ENCODE results near the gene TAF6.

DNA sequence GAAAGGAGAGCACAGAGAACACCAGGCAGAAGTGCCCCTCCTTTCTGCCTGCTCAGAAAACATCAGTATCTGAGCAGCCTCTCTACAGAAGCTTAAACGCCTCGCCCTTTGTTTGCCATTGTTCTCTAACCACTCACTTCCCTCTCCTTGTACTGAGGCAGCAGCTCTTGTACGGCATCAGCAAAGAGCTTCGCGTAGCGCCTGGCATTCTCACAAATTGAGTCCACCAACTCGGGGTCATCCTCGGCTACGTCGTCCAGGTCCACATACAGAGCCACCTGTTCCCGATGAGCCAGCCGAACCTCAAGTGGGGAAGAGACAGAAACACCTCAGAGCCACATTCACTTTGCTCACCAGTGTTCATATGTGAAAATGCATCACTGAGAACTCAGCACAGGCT, 19.7 kb downstream of the TAF6 start:
- no peak for TF ChIP-seq CEBPB (IDR thresholded peaks at IDR 0.05; ENCODE audit: low read depth, low read length)
- TF ChIP-seq POLR2A (IDR thresholded peaks at IDR 0.05; ENCODE audit: low read depth, low read length) = no peak
- TF ChIP-seq, protein P1, sequence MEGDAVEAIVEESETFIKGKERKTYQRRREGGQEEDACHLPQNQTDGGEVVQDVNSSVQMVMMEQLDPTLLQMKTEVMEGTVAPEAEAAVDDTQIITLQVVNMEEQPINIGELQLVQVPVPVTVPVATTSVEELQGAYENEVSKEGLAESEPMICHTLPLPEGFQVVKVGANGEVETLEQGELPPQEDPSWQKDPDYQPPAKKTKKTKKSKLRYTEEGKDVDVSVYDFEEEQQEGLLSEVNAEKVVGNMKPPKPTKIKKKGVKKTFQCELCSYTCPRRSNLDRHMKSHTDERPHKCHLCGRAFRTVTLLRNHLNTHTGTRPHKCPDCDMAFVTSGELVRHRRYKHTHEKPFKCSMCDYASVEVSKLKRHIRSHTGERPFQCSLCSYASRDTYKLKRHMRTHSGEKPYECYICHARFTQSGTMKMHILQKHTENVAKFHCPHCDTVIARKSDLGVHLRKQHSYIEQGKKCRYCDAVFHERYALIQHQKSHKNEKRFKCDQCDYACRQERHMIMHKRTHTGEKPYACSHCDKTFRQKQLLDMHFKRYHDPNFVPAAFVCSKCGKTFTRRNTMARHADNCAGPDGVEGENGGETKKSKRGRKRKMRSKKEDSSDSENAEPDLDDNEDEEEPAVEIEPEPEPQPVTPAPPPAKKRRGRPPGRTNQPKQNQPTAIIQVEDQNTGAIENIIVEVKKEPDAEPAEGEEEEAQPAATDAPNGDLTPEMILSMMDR (conservative IDR thresholded peaks at IDR 0.05; ENCODE audit: low read depth, low read length) = no peak
- TF ChIP-seq BHLHE40 (IDR thresholded peaks at IDR 0.05; ENCODE audit: low read depth, low read length) = no peak
- no peak for TF ChIP-seq MAFK (IDR thresholded peaks at IDR 0.05; ENCODE audit: low read depth, low read length)
- TF ChIP-seq RFX5 (IDR thresholded peaks at IDR 0.05; ENCODE audit: low read depth, low read length) = no peak
